ENCODE data around the gene SNX4.

DNA sequence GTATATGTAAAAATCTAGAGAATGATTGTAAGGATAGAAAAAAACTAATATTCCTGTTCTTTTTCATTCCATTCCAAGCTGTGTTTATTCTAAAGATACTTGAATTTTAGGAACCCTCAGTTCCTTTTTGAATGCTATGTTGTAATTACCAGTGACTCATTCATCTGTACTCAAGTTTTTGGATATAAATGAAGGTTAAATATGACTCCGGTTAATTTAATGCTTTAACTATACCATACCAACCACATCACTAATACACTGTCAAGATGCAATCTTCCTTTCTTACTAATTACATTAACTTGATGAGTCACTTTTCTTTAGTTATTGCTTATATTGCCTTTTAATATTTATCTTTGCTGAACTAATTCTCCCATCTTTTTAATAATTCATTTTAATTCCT lies 76.1 kb downstream of the SNX4 start:
- TF ChIP-seq, protein P1, sequence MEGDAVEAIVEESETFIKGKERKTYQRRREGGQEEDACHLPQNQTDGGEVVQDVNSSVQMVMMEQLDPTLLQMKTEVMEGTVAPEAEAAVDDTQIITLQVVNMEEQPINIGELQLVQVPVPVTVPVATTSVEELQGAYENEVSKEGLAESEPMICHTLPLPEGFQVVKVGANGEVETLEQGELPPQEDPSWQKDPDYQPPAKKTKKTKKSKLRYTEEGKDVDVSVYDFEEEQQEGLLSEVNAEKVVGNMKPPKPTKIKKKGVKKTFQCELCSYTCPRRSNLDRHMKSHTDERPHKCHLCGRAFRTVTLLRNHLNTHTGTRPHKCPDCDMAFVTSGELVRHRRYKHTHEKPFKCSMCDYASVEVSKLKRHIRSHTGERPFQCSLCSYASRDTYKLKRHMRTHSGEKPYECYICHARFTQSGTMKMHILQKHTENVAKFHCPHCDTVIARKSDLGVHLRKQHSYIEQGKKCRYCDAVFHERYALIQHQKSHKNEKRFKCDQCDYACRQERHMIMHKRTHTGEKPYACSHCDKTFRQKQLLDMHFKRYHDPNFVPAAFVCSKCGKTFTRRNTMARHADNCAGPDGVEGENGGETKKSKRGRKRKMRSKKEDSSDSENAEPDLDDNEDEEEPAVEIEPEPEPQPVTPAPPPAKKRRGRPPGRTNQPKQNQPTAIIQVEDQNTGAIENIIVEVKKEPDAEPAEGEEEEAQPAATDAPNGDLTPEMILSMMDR (IDR thresholded peaks at IDR 0.05): no peak
- TF ChIP-seq EZH2 (IDR thresholded peaks at IDR 0.05; ENCODE audit: borderline replicate concordance, insufficient read depth, low read depth, low read length, poor library complexity, severe bottlenecking): no peak
